Peyer's patch (tissue), 4 donors: Measurements from ENCODE around the gene PDE12. TPM values are rescaled to one million over a fixed set of nuclear protein-coding genes. Genes with fewer than 3 reads are reported as not detected.

Experiments used
- DNase-seq, 3 donors: peaks; one replicate each; pipeline ENCODE4 v3.0.0-alpha.2; 2017 to 2019
- H3K27ac ChIP-seq, 4 donors: fragments of 200-600 bp; sonication (generic); one replicate each; pipeline ENCODE4 v1.5.1; 2016 to 2019
- H3K27me3 ChIP-seq, 2 donors: fragments of 200-600 bp; sonication (generic); one replicate each; pipeline ENCODE4 v1.5.1; 2019
- H3K36me3 ChIP-seq, 3 donors: fragments of 200-600 bp; sonication (generic); one replicate each; pipeline ENCODE4 v1.5.1; 2016 to 2019
- H3K4me1 ChIP-seq, 4 donors: fragments of 200-600 bp; sonication (generic); one replicate each; pipeline ENCODE4 v1.5.1; 2016 to 2019
- H3K4me3 ChIP-seq, 4 donors: fragments of 200-600 bp; sonication (generic); 1 replicate in 3 of 4; 2 replicates in 1 of 4; pipeline ENCODE4 v1.5.1; 2016 to 2019; ENCODE audit warnings: mild to moderate bottlenecking in 1 of 4
- H3K9me3 ChIP-seq, 4 donors: fragments of 200-600 bp; sonication (generic); one replicate each; pipeline ENCODE4 v1.5.1; 2016 to 2019; ENCODE audit warnings: mild to moderate bottlenecking in 1 of 4
- CTCF ChIP-seq, 6 experiments: fragments of 450-650 bp in 4 of 6; fragments of 200-600 bp in 2 of 6; sonication (generic) in 1 of 6; IDR thresholded peaks; one replicate each; pipeline ENCODE4 v1.5.1; 2017 to 2019; ENCODE audit warnings: antibody characterized with exemption in 6 of 6, mild to moderate bottlenecking in 3 of 6, moderate library complexity in 1 of 6
- POLR2A ChIP-seq, 2 donors: fragments of 450-650 bp; IDR thresholded peaks; one replicate each; pipeline ENCODE4 v1.5.1; 2017; ENCODE audit warnings: antibody characterized with exemption in 2 of 2, mild to moderate bottlenecking in 2 of 2, moderate library complexity in 2 of 2
- total RNA-seq, 4 donors: library from RNA; depleted of rRNA; stranded (reverse); fragments of >200 nt; gene quantifications; one replicate each; pipeline ENCODE4 v1.1.0, GENCODE V29; 2016

Gene PDE12
- total RNA-seq, 4 donors from 2014 or later = 16.5 to 25.9 (median 22.2) TPM

GRCh38 chr3:57587905-57588304, 31.8 kb downstream of the PDE12 start:
- Histone ChIP-seq H3K4me3 (no peak overlapping the region), H3K27ac (no peak overlapping the region), H3K4me1 (peaks cover 0 to 19% (median 0%) of the 10 kb centered on the region in 4 donors), H3K36me3 (peaks cover 0 to 2% (median 0%) of the 10 kb centered on the region in 3 donors), H3K27me3 (no peaks in the 10 kb centered on the region), H3K9me3 (no peaks in the 10 kb centered on the region)
- DNase-seq = no peak
- TF ChIP-seq CTCF (IDR thresholded peaks at IDR 0.05) = no peak
- TF ChIP-seq POLR2A (IDR thresholded peaks at IDR 0.05) = no peak

- TF ChIP-seq CTCF (IDR thresholded peaks at IDR 0.05) (no peak), POLR2A (IDR thresholded peaks at IDR 0.05) (no peak)
- no peak overlapping the region for H3K4me3 ChIP-seq
- H3K36me3 ChIP-seq = no peaks in the 10 kb centered on the region
- DNase-seq = no peak
- no peaks in the 10 kb centered on the region for H3K9me3 ChIP-seq
- H3K4me1 ChIP-seq = peaks cover 0 to 32% (median 0%) of the 10 kb centered on the region in 4 donors
- no peak overlapping the region for H3K27ac ChIP-seq
- H3K27me3 ChIP-seq = no peaks in the 10 kb centered on the region
Observed at GRCh38 chr3:57592306-57592705, 36.2 kb downstream of the PDE12 start.

DNA sequence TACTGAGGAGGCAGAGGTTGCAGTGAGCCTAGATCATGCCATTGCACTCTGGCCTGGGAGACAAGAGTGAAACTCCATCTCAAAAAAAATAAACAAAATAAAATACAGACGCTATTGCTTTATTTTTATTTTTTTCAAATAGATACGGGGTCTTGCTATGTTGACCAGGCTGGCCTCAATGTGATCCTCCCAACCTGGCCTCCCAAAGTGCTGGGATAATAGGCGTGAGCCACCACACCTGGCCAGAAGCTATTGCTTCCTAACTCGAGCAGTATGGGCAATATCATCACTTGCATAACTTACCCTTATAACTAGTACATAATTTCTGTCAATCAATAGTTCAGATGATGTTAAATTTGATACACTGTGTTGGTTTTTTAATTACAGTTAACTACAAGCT, 38.1 kb downstream of the PDE12 start:
- H3K27ac ChIP-seq = no peak overlapping the region
- TF ChIP-seq POLR2A (IDR thresholded peaks at IDR 0.05) (no peak), CTCF (IDR thresholded peaks at IDR 0.05) (no peak)
- H3K4me3 ChIP-seq = no peak overlapping the region
- no peak for DNase-seq
- H3K27me3 ChIP-seq = no peaks in the 10 kb centered on the region
- peaks cover 0 to 40% (median 5%) of the 10 kb centered on the region in 4 donors for H3K4me1 ChIP-seq
- no peaks in the 10 kb centered on the region for H3K36me3 ChIP-seq
- no peaks in the 10 kb centered on the region for H3K9me3 ChIP-seq

DNA sequence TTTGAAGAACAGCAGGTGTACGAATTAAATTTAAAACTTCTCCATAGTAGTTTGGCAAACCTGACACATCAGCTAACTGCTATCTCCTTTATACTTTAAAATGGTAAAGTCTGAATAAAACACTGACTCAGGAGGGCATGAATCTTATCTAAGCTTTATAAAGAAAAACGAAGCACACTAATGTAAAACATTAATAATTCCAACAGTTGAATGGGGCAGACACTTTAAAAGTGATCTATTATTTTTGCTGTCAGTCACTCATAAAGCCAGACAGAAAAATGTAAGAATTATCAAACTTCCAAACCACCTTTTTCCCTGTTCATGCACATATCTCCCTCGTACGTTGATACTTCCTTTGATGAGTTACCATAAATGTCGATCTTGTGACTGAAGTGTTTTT, 38.5 kb downstream of the PDE12 start:
- peaks cover 0 to 41% (median 5%) of the 10 kb centered on the region in 4 donors for H3K4me1 ChIP-seq
- peak overlapping the region in 2 of 4 donors; percentile 86 to 95 for H3K4me3 ChIP-seq
- H3K9me3 ChIP-seq = no peaks in the 10 kb centered on the region
- no peaks in the 10 kb centered on the region for H3K27me3 ChIP-seq
- H3K36me3 ChIP-seq = no peaks in the 10 kb centered on the region
- peak overlapping the region in 2 of 4 donors; percentile 98 to 100 for H3K27ac ChIP-seq
- DNase-seq = no peak
- TF ChIP-seq CTCF (IDR thresholded peaks at IDR 0.05) = no peak
- TF ChIP-seq POLR2A (IDR thresholded peaks at IDR 0.05) = no peak

DNA sequence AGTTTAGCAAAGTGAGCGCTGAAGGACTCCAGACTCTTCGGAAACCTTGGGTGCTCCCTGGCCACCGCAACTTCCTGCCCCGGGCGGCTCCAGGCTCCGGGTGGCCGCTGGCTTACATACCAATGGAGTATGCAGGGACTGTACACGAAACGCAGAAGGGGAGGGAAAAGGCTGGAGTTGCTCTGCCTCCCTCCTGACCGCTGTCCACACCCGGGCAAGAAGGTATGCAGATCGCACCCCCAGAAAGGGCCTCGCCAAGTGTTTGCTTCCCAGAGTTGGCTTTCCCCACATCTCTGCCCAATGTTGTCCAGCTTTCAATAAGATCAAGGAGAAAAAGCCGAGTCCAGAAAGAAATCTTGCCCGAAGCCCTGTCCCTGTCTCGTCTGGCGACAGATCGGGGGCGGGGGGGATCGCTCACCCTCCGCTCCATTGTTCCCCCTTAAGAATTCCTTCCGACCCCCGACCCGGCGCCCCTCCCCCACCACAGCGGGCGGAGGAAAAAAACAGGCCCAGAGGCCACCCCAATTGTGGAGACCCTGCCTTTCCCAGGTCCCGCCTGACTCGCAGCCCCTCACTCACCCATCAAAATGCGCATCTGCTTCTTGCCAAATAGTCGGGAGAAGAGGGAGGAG, 40.5 kb downstream of the PDE12 start:
- no peaks in the 10 kb centered on the region for H3K36me3 ChIP-seq
- H3K4me1 ChIP-seq = peaks cover 0 to 41% (median 5%) of the 10 kb centered on the region in 4 donors
- H3K27ac ChIP-seq = peak overlapping the region; percentile 95 to 100 (median 96)
- no peaks in the 10 kb centered on the region for H3K9me3 ChIP-seq
- peak overlapping the region; percentile 64 to 95 (median 76) for H3K4me3 ChIP-seq
- TF ChIP-seq POLR2A (IDR thresholded peaks at IDR 0.05) (peak; percentile 22 to 56), CTCF (IDR thresholded peaks at IDR 0.05) (no peak)
- no peaks in the 10 kb centered on the region for H3K27me3 ChIP-seq
- peak; percentile 73 to 89 (median 83) for DNase-seq
